GM15510 (cell line): ENCODE data around the gene PPP2R2B.

Experiments used
- POLR2A ChIP-seq: IDR thresholded peaks from 3 replicates; pipeline ENCODE4 v1.6.1; 2011; ENCODE audit warnings: borderline replicate concordance; ENCODE audit not compliant: insufficient read length; ENCODE audit errors: extremely low read depth

Gene PPP2R2B

DNA sequence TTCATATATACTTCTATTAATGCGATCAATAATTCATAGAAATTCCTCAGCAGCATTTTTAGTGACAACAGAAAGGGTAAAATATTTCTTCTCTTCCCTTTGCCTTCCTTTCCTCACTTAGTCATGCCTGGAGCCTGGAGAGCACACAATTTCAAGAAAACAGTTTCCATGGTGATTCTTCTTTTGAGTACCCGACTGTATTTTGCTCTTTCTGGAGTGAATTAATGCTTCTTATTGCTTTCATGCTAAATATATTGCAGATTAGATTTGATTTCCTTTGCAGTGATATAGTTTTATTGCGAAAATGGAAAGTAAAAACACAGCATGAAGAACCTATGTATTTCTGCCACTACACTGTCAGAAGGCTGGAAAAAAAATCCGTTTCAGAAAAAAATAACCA is 153.5 kb downstream of the PPP2R2B start:
- no peak for TF ChIP-seq POLR2A

- TF ChIP-seq POLR2A, result no peak
These were observed 156.2 kb downstream of the PPP2R2B start for GRCh38 chr5:146722361-146722779.

DNA sequence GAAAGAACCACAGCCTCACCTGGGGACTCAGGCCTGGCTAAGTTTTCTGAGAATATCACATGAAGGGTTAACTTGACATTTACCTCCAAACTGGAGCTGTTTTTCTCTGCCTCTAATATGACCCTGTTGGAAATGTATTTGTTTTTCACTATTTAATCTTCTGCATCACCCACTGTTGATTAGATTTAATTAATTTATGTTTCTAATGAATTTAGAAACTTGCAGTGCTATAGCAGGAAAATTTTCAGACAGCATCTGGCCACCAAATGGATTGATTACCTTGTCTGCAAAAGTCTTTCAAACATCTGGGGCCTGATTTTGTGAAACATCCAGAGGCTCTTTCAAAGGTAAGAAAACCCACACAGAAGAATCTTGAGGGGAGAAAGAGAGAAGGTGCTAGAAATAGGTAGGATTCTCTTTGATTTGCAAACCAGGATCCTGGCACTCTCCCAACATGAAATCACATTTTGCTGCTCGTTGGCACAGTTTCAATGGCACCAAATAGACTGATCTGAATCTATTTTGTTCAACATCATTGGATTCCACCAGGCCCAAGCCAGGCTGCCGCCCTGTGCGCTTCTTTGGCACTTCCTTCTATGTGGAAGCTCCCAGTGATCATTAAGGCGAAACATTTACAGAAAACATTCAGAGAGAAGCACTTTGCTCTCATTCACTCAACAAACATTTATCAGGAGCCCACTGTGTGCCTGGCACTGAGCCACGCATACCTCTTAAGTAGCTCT is 157.3 kb downstream of the PPP2R2B start:
- TF ChIP-seq POLR2A, result no peak

DNA sequence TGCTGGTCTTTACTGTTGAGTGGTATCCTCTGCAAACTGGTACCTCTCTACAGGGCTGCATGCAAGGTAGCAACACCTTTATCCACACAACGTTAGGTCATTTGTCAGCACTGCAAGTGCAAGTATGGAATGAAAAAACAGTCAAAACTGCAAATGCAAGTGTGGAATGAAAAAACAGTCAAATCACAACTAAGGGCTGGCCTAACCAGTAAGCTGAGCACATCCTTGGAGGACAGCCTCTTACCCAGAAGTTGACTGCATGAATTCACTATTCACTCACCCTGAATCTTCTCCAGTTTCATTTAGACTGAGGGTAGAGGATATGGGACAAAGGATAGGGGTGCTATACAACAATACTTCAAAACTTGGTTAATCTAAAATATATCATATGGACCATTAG is 158.4 kb downstream of the PPP2R2B start:
- TF ChIP-seq POLR2A, result no peak

DNA sequence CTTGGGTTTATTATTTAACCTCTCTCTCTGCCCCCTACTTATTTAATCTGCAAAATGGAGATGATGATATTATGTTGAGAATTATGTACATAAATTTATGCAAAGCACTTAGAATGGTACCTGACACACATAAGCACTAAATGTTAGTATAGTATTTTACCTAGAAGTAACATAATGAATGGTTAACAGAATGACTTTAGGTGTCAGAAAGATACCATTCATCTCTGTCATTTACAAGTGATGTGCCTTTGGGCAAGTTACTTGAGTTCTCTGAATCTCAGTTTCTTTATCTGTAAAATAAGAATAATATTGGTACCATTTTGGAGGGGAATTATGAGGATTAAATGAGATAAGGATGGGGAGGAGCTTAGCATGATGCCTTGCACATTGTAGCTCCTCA is 159.4 kb downstream of the PPP2R2B start:
- no peak for TF ChIP-seq POLR2A

DNA sequence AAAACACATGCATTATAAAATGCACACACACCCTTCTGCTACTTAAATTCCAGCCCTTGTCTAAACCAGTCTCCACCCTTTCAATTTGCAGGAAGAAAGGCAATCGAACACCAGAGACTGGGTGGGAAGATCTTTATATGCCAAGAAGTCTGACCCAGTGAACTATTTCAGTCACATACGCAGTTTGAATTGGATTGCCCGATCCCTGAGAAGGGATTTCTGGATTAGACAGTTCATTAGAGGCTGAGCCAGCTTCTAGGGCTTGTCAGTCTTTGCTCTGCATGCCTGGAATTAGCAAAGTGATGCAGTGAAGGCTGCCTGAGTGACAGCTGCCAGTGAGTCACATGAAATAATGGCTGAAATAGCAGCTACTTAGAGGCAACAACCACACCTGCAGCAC is 159.9 kb downstream of the PPP2R2B start:
- no peak for TF ChIP-seq POLR2A

- TF ChIP-seq POLR2A, result no peak
These were observed 160.6 kb downstream of the PPP2R2B start for GRCh38 chr5:146717951-146718350.

DNA sequence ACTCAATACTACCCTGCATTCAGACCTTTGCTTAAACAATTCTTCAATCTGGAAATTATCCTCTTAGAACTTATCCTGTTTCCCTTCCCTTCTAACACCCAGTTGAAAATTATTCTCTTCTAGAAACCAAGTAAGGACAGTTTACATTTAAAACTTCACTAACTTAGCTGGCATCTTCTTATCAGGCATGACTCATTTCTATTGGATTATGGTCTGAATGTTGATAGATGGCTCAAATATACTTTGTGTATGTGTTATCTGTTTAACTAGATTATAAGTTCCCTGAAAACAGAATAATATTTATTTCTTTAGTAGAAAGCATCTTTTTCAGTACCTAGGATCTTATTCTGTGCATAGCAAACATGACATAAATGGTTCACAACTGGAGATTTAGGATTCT is 161.9 kb downstream of the PPP2R2B start:
- TF ChIP-seq POLR2A, result no peak

- no peak for TF ChIP-seq POLR2A
These were observed 168.2 kb downstream of the PPP2R2B start for GRCh38 chr5:146710348-146710747.

DNA sequence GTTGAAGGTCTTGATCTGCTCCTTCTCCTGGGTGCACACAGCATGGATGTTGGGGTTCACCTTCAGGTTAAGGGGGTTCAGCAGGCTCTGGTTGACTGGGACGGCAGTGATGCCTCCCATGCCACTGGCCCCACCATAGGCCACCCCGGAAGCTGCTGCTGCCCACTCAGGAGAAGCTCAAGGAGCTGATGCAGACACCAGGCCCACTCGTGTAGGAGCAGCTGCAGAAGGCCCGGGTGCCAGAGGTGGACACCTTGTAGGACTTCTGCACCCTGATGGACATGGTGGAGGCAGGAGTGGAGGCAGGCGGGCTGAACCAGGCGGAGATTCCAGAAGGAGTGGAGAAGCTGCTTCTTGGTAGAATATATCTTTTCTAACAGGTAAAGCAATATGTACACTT is 171.2 kb downstream of the PPP2R2B start:
- TF ChIP-seq POLR2A, result no peak

DNA sequence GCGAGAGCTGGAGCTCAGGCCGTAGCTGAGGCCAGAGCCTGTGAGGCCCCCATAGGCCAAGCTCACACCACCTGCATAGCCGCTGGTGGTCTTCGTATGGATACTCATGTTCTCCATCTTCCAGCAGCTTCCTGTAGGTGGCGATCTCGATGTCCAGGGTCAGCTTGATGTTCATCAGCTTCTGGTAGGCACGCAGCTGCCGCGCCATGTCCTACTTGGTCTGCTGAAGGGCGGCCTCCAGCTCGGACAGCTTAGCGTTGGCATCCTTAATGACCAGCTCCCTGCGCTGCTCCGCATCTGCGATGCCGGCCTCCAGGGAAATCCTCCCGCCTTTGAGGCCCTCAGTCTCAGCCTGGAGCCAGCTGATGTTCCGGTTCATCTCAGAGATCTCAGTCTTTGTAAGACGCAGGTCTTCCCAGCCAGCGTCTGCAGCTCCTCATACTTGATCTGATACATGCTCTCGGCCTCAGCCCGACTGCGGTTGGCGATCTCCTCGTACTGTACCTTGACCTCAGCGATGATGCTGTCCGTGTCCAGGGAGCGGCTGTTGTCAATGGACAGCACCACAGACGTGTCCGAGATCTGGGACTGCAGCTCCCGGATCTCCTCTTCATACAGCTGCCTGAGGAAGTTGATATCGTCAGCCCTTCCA is 172.1 kb downstream of the PPP2R2B start:
- TF ChIP-seq POLR2A, result no peak

- TF ChIP-seq POLR2A, result no peak
These were observed 173.4 kb downstream of the PPP2R2B start for GRCh38 chr5:146704949-146705665.

- no peak for TF ChIP-seq POLR2A
These were observed 174.7 kb downstream of the PPP2R2B start for GRCh38 chr5:146703899-146704298.

DNA sequence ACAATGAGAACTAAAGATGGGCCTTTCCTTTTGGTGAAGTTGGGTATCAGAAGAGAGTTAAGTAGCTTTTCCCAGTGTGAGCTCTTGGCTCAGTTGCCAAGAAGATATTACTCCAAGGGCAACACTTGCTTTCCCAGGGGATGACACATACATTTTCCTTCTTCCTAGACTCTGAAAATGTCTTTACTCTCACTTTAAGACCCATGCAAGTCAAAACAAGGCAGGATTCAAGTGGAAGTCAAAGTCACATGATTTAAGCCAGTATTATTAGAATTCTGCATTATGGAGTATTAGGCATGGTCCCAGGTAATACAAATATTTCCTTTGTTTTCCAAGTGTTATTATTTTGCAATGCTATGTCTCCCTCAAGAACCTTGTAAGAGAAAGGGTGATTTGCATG is 175.1 kb downstream of the PPP2R2B start:
- TF ChIP-seq POLR2A, result no peak

GRCh38 chr5:146699664-146700418 is 178.7 kb downstream of the PPP2R2B start:
- TF ChIP-seq POLR2A, result no peak

DNA sequence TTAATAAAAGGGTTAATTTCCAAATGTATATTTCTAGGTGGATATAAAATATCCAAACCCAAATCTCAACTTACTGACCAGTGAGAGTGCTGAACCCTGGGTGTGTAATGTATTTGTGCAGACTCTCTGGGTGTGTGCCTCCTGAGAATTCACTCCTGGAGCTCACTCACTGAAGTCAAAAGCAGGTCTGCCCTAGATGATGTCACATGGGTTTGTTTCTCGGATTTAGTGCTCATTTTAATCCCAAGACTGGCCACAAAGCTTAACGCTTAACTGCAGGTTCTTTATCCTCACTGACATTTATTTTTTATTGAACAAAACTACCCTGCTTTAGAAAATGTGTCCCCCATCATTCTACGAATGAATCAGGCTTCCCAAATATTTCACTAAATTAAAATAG is 179.4 kb downstream of the PPP2R2B start:
- no peak for TF ChIP-seq POLR2A

DNA sequence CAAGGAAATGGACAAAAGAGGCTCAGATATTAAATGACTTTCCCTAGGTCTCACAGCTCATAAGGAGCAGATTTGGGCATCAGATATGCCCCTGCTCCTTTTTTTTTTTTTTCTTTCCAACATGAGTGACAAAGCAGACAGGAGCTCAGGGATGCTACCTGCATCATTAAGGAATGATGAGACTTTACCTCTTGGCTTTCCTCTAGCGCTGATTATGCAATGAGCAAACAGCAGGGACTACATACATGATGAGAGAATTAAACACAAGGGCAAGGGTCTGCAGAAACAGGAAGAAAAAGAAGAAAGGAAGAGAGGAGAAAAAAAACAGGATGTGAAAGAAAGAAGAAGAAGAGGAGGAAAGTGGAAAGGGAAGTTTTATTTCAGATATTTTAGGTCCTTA is 179.9 kb downstream of the PPP2R2B start:
- TF ChIP-seq POLR2A, result no peak
